Fibroblast of skin of abdomen (primary cell): ENCODE data around the gene TKTL1.

Experiments
- DNase-seq: peaks from one replicate; pipeline ENCODE4 v3.0.0-alpha.2; 2013

Gene TKTL1

GRCh38 chrX:154378799-154379568 is 83.4 kb downstream of the TKTL1 start, which contains the start of gene EMD:
TSS of gene EMD (plus strand) at chrX:154379295. CDS start at chrX:154379485, 190 bp downstream.
- DNase-seq, result peak; percentile 98

- DNase-seq, result no peak
Measured at GRCh38 chrX:154379569-154379951, 84.0 kb downstream of the TKTL1 start.
